ENCODE measurements around the gene CD101.

CD101 gene

GRCh38 chr1:117069220-117069844 is 67.8 kb downstream of the CD101 start:
- Histone ChIP-seq H4K20me1 (ENCODE audit: control insufficient read depth, insufficient read depth, low read depth, low read length) (peaks cover 6% of the 10 kb centered on the region; the same call in 1 of the 2 replicates), H3K4me1 (ENCODE audit: control insufficient read depth, low read length) (no peaks in the 10 kb centered on the region), H3K4me3 (ENCODE audit: low read length) (no peak overlapping the region), H3F3A (ENCODE audit: control insufficient read depth, insufficient read depth) (no peaks in the 10 kb centered on the region), H3K36me3 (ENCODE audit: control insufficient read depth, low read length) (peaks cover 91% of the 10 kb centered on the region), H3K27ac (ENCODE audit: low read depth, low read length) (no peak overlapping the region), H3K4me2 (ENCODE audit: low read length) (no peak overlapping the region), H3K27me3 (ENCODE audit: control insufficient read depth, low read length) (no peaks in the 10 kb centered on the region), H3K9me3 (ENCODE audit: control insufficient read depth, insufficient read depth, low read length) (no peaks in the 10 kb centered on the region), H3K9me2 (replicated peaks; ENCODE audit: control insufficient read depth, low read length) (no peaks in the 10 kb centered on the region), H3K79me2 (ENCODE audit: control insufficient read depth, low read length) (peaks cover 72% of the 10 kb centered on the region)
- peak; percentile 30 for TF ChIP-seq CTCF (IDR thresholded peaks at IDR 0.05; ENCODE audit: low read depth, low read length, poor library complexity, severe bottlenecking)
- no peak for TF ChIP-seq EZH2phosphoT487 (IDR thresholded peaks at IDR 0.05; ENCODE audit: borderline replicate concordance, low read length)

GRCh38 chr1:117070124-117070523 is 68.6 kb downstream of the CD101 start:
- peaks cover 91% of the 10 kb centered on the region for H3K36me3 ChIP-seq (ENCODE audit: control insufficient read depth, low read length)
- H3K4me1 ChIP-seq (ENCODE audit: control insufficient read depth, low read length), result no peaks in the 10 kb centered on the region
- TF ChIP-seq CTCF (IDR thresholded peaks at IDR 0.05; ENCODE audit: low read depth, low read length, poor library complexity, severe bottlenecking) (no peak), EZH2phosphoT487 (IDR thresholded peaks at IDR 0.05; ENCODE audit: borderline replicate concordance, low read length) (no peak)
- no peaks in the 10 kb centered on the region for H3F3A ChIP-seq (ENCODE audit: control insufficient read depth, insufficient read depth)
- H3K27ac ChIP-seq (ENCODE audit: low read depth, low read length), result no peak overlapping the region
- H3K9me3 ChIP-seq (ENCODE audit: control insufficient read depth, insufficient read depth, low read length), result no peaks in the 10 kb centered on the region
- H3K4me2 ChIP-seq (ENCODE audit: low read length), result no peak overlapping the region
- H3K4me3 ChIP-seq (ENCODE audit: low read length), result no peak overlapping the region
- no peaks in the 10 kb centered on the region for H3K27me3 ChIP-seq (ENCODE audit: control insufficient read depth, low read length)
- H4K20me1 ChIP-seq (ENCODE audit: control insufficient read depth, insufficient read depth, low read depth, low read length), result peaks cover 6% of the 10 kb centered on the region; the same call in 1 of the 2 replicates
- peaks cover 68% of the 10 kb centered on the region for H3K79me2 ChIP-seq (ENCODE audit: control insufficient read depth, low read length)
- no peaks in the 10 kb centered on the region for H3K9me2 ChIP-seq (replicated peaks; ENCODE audit: control insufficient read depth, low read length)

GRCh38 chr1:117076648-117077047 is 75.1 kb downstream of the CD101 start:
- H3K27ac ChIP-seq (ENCODE audit: low read depth, low read length), result no peak overlapping the region
- TF ChIP-seq CTCF (IDR thresholded peaks at IDR 0.05; ENCODE audit: low read depth, low read length, poor library complexity, severe bottlenecking) (no peak), EZH2phosphoT487 (IDR thresholded peaks at IDR 0.05; ENCODE audit: borderline replicate concordance, low read length) (no peak)

More at GRCh38 chr1:117076648-117077047, 75.1 kb downstream of the CD101 start:
- peaks cover 11% of the 10 kb centered on the region for H3K79me2 ChIP-seq (ENCODE audit: control insufficient read depth, low read length)
- H3K4me2 ChIP-seq (ENCODE audit: low read length), result no peak overlapping the region
- no peaks in the 10 kb centered on the region for H3K4me1 ChIP-seq (ENCODE audit: control insufficient read depth, low read length)
- H3K27me3 ChIP-seq (ENCODE audit: control insufficient read depth, low read length), result no peaks in the 10 kb centered on the region
- H4K20me1 ChIP-seq (ENCODE audit: control insufficient read depth, insufficient read depth, low read depth, low read length), result peaks cover 6% of the 10 kb centered on the region; the same call in 1 of the 2 replicates
- H3K9me2 ChIP-seq (replicated peaks; ENCODE audit: control insufficient read depth, low read length), result no peaks in the 10 kb centered on the region
- peaks cover 93% of the 10 kb centered on the region for H3K36me3 ChIP-seq (ENCODE audit: control insufficient read depth, low read length)
- no peaks in the 10 kb centered on the region for H3K9me3 ChIP-seq (ENCODE audit: control insufficient read depth, insufficient read depth, low read length)
- no peaks in the 10 kb centered on the region for H3F3A ChIP-seq (ENCODE audit: control insufficient read depth, insufficient read depth)
- no peak overlapping the region for H3K4me3 ChIP-seq (ENCODE audit: low read length)

Measured in DOHH2 (cell line).